Activated naive CD4-positive, alpha-beta T cell treated with anti-CD3 and anti-CD28 coated beads, Interleukin-2, amount 50 U/mL, for 24 hours (primary cell): ENCODE measurements around the gene HCFC2.

Experiments
- H3K27ac Mint-ChIP-seq: one replicate; pipeline ENCODE4 v1.8.0; 2021; ENCODE audit warnings: mild to moderate bottlenecking, mixed read lengths
- H3K27me3 Mint-ChIP-seq: one replicate; pipeline ENCODE4 v1.8.0; 2021; ENCODE audit warnings: mixed read lengths
- H3K36me3 Mint-ChIP-seq: one replicate; pipeline ENCODE4 v1.8.0; 2021; ENCODE audit warnings: mixed read lengths
- H3K4me1 Mint-ChIP-seq: one replicate; pipeline ENCODE4 v1.8.0; 2021; ENCODE audit warnings: mixed read lengths
- H3K4me3 Mint-ChIP-seq: one replicate; pipeline ENCODE4 v1.8.0; 2021; ENCODE audit warnings: mild to moderate bottlenecking, mixed read lengths
- H3K9me3 Mint-ChIP-seq: one replicate; pipeline ENCODE4 v1.8.0; 2021; ENCODE audit warnings: mixed read lengths

Gene HCFC2

GRCh38 chr12:104130760-104131159, 66.4 kb downstream of the HCFC2 start:
- no peaks in the 10 kb centered on the region for H3K27me3 Mint-ChIP-seq
- peaks cover 18% of the 10 kb centered on the region for H3K36me3 Mint-ChIP-seq
- no peak overlapping the region for H3K27ac Mint-ChIP-seq
- peaks cover 30% of the 10 kb centered on the region for H3K4me1 Mint-ChIP-seq
- H3K4me3 Mint-ChIP-seq = no peak overlapping the region
- no peaks in the 10 kb centered on the region for H3K9me3 Mint-ChIP-seq

GRCh38 chr12:104131609-104132008, 67.3 kb downstream of the HCFC2 start:
- Mint-ChIP-seq H3K36me3 (peaks cover 14% of the 10 kb centered on the region), H3K4me1 (peaks cover 30% of the 10 kb centered on the region), H3K4me3 (no peak overlapping the region), H3K27ac (peak overlapping the region; percentile 84), H3K9me3 (no peaks in the 10 kb centered on the region), H3K27me3 (no peaks in the 10 kb centered on the region)

GRCh38 chr12:104132351-104132956, 68.1 kb downstream of the HCFC2 start:
- H3K4me1 Mint-ChIP-seq = peaks cover 30% of the 10 kb centered on the region
- no peak overlapping the region for H3K27ac Mint-ChIP-seq
- no peaks in the 10 kb centered on the region for H3K27me3 Mint-ChIP-seq
- H3K9me3 Mint-ChIP-seq = no peaks in the 10 kb centered on the region
- peaks cover 14% of the 10 kb centered on the region for H3K36me3 Mint-ChIP-seq
- no peak overlapping the region for H3K4me3 Mint-ChIP-seq

GRCh38 chr12:104133321-104133720, 69.0 kb downstream of the HCFC2 start:
- Mint-ChIP-seq H3K27me3 (no peaks in the 10 kb centered on the region), H3K4me1 (peaks cover 30% of the 10 kb centered on the region), H3K4me3 (no peak overlapping the region), H3K27ac (no peak overlapping the region), H3K36me3 (peaks cover 12% of the 10 kb centered on the region), H3K9me3 (no peaks in the 10 kb centered on the region)

GRCh38 chr12:104133866-104134265, 69.5 kb downstream of the HCFC2 start:
- H3K27ac Mint-ChIP-seq = no peak overlapping the region
- no peaks in the 10 kb centered on the region for H3K27me3 Mint-ChIP-seq
- peaks cover 33% of the 10 kb centered on the region for H3K4me1 Mint-ChIP-seq
- peaks cover 12% of the 10 kb centered on the region for H3K36me3 Mint-ChIP-seq
- no peak overlapping the region for H3K4me3 Mint-ChIP-seq
- no peaks in the 10 kb centered on the region for H3K9me3 Mint-ChIP-seq

- no peaks in the 10 kb centered on the region for H3K27me3 Mint-ChIP-seq
- no peak overlapping the region for H3K4me3 Mint-ChIP-seq
- H3K9me3 Mint-ChIP-seq = no peaks in the 10 kb centered on the region
- H3K36me3 Mint-ChIP-seq = peaks cover 8% of the 10 kb centered on the region
- H3K4me1 Mint-ChIP-seq = peaks cover 26% of the 10 kb centered on the region
- no peak overlapping the region for H3K27ac Mint-ChIP-seq
Measured at GRCh38 chr12:104134882-104135281, 70.6 kb downstream of the HCFC2 start.

GRCh38 chr12:104136577-104136976, 72.2 kb downstream of the HCFC2 start:
- peaks cover 5% of the 10 kb centered on the region for H3K36me3 Mint-ChIP-seq
- peak overlapping the region; percentile 92 for H3K4me3 Mint-ChIP-seq
- H3K4me1 Mint-ChIP-seq = peaks cover 13% of the 10 kb centered on the region
- no peaks in the 10 kb centered on the region for H3K27me3 Mint-ChIP-seq
- peak overlapping the region; percentile 79 for H3K27ac Mint-ChIP-seq
- H3K9me3 Mint-ChIP-seq = no peaks in the 10 kb centered on the region

- Mint-ChIP-seq H3K4me3 (peak overlapping the region; percentile 92), H3K27me3 (no peaks in the 10 kb centered on the region), H3K27ac (peak overlapping the region; percentile 79), H3K4me1 (peaks cover 9% of the 10 kb centered on the region), H3K36me3 (peaks cover 2% of the 10 kb centered on the region), H3K9me3 (no peaks in the 10 kb centered on the region)
Measured at GRCh38 chr12:104137001-104137901, 72.9 kb downstream of the HCFC2 start.

- H3K4me3 Mint-ChIP-seq = peak within 1 kb of the TSS; percentile 92
- H3K9me3 Mint-ChIP-seq = no peaks in the 10 kb centered on the region
- H3K4me1 Mint-ChIP-seq = peaks cover 5% of the 10 kb centered on the region
- no peaks in the 10 kb centered on the region for H3K27me3 Mint-ChIP-seq
- H3K36me3 Mint-ChIP-seq = no peaks in the 10 kb centered on the region
- peak within 1 kb of the TSS; percentile 79 for H3K27ac Mint-ChIP-seq
Measured at GRCh38 chr12:104137902-104138796, 73.8 kb downstream of the HCFC2 start, which contains the start of gene NFYB. Gene NFYB, minus strand, starts transcription at chr12:104138210. Its CDS starts 2,757 bp downstream, at chr12:104135453.

- Mint-ChIP-seq H3K27me3 (no peaks in the 10 kb centered on the region), H3K27ac (peak overlapping the region; percentile 15), H3K4me3 (peak overlapping the region; percentile 67), H3K4me1 (peaks cover 5% of the 10 kb centered on the region), H3K9me3 (no peaks in the 10 kb centered on the region), H3K36me3 (no peaks in the 10 kb centered on the region)
Measured at GRCh38 chr12:104138797-104139152, 74.4 kb downstream of the HCFC2 start.

GRCh38 chr12:104142543-104142942, 78.2 kb downstream of the HCFC2 start:
- H3K27me3 Mint-ChIP-seq = peaks cover 2% of the 10 kb centered on the region
- no peaks in the 10 kb centered on the region for H3K9me3 Mint-ChIP-seq
- H3K36me3 Mint-ChIP-seq = no peaks in the 10 kb centered on the region
- no peak overlapping the region for H3K27ac Mint-ChIP-seq
- H3K4me3 Mint-ChIP-seq = no peak overlapping the region
- H3K4me1 Mint-ChIP-seq = peaks cover 5% of the 10 kb centered on the region

GRCh38 chr12:104143002-104143401, 78.7 kb downstream of the HCFC2 start:
- Mint-ChIP-seq H3K4me1 (peaks cover 5% of the 10 kb centered on the region), H3K4me3 (no peak overlapping the region), H3K9me3 (no peaks in the 10 kb centered on the region), H3K27ac (no peak overlapping the region), H3K27me3 (peaks cover 2% of the 10 kb centered on the region), H3K36me3 (no peaks in the 10 kb centered on the region)

- no peaks in the 10 kb centered on the region for H3K9me3 Mint-ChIP-seq
- H3K36me3 Mint-ChIP-seq = no peaks in the 10 kb centered on the region
- H3K4me1 Mint-ChIP-seq = peaks cover 1% of the 10 kb centered on the region
- H3K4me3 Mint-ChIP-seq = no peak overlapping the region
- no peak overlapping the region for H3K27ac Mint-ChIP-seq
- peaks cover 2% of the 10 kb centered on the region for H3K27me3 Mint-ChIP-seq
Measured at GRCh38 chr12:104143918-104144317, 79.6 kb downstream of the HCFC2 start.

GRCh38 chr12:104147346-104147745, 83.0 kb downstream of the HCFC2 start:
- H3K4me1 Mint-ChIP-seq = no peaks in the 10 kb centered on the region

GRCh38 chr12:104150416-104150815, 86.1 kb downstream of the HCFC2 start:
- Mint-ChIP-seq H3K9me3 (no peaks in the 10 kb centered on the region), H3K27ac (no peak overlapping the region), H3K36me3 (no peaks in the 10 kb centered on the region), H3K27me3 (no peaks in the 10 kb centered on the region), H3K4me1 (peaks cover 9% of the 10 kb centered on the region), H3K4me3 (no peak overlapping the region)

More at GRCh38 chr12:104147346-104147745, 83.0 kb downstream of the HCFC2 start:
- no peaks in the 10 kb centered on the region for H3K36me3 Mint-ChIP-seq
- H3K4me3 Mint-ChIP-seq = no peak overlapping the region
- no peak overlapping the region for H3K27ac Mint-ChIP-seq
- peaks cover 2% of the 10 kb centered on the region for H3K27me3 Mint-ChIP-seq
- no peaks in the 10 kb centered on the region for H3K9me3 Mint-ChIP-seq
